Measurements from ENCODE around the gene DCUN1D3.
A peak's percentile ranks its signal among the peaks of the same experiment; 100 is the strongest.
"Not testable (repeated sequence)": the region's sequence is repeated elsewhere in the genome, so short reads cannot be mapped to it uniquely, and the experiment has no call there.

DCUN1D3 gene

DNA sequence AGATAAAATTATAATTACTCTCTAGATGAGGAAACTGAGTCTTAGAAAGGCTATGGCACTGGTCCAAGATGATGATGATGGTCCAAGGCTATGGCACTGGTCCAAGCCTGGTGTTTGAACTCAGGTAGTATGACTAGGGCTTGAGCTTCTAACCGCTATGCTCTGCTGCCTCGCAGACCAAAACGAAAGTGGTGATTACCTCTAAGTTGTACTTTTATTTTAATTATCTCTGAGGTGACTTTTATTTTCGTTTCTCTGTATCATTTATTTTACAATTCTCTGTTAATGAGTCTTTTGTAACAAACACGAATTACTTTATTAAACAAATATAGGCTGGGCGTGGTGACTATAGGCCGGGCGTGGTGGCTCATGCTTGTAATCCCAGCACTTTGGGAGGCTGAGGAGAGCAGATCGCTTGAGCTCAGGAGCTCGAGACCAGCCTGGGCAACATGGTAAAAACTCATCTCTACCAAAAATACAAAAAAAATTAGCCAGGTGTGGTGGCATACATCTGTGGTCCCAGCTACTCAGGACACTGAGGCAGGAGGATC is 88.2 kb downstream of the DCUN1D3 start:
- TF ChIP-seq, protein P1, sequence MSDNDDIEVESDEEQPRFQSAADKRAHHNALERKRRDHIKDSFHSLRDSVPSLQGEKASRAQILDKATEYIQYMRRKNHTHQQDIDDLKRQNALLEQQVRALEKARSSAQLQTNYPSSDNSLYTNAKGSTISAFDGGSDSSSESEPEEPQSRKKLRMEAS (IDR thresholded peaks at IDR 0.05; ENCODE audit: low read depth, low read length) = no peak
- no peak for TF ChIP-seq POLR2A (IDR thresholded peaks at IDR 0.05; ENCODE audit: extremely low read depth, insufficient read length)
- TF ChIP-seq MYC (IDR thresholded peaks at IDR 0.05; ENCODE audit: low read depth, low read length) = no peak
- TF ChIP-seq, protein P2, sequence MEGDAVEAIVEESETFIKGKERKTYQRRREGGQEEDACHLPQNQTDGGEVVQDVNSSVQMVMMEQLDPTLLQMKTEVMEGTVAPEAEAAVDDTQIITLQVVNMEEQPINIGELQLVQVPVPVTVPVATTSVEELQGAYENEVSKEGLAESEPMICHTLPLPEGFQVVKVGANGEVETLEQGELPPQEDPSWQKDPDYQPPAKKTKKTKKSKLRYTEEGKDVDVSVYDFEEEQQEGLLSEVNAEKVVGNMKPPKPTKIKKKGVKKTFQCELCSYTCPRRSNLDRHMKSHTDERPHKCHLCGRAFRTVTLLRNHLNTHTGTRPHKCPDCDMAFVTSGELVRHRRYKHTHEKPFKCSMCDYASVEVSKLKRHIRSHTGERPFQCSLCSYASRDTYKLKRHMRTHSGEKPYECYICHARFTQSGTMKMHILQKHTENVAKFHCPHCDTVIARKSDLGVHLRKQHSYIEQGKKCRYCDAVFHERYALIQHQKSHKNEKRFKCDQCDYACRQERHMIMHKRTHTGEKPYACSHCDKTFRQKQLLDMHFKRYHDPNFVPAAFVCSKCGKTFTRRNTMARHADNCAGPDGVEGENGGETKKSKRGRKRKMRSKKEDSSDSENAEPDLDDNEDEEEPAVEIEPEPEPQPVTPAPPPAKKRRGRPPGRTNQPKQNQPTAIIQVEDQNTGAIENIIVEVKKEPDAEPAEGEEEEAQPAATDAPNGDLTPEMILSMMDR (IDR thresholded peaks at IDR 0.05; ENCODE audit: low read depth, low read length) = no peak
- no peak overlapping the region for H3K4me3 ChIP-seq (ENCODE audit: low read depth, low read length)
- no peak for DNase-seq (ENCODE audit: low read depth)

DNA sequence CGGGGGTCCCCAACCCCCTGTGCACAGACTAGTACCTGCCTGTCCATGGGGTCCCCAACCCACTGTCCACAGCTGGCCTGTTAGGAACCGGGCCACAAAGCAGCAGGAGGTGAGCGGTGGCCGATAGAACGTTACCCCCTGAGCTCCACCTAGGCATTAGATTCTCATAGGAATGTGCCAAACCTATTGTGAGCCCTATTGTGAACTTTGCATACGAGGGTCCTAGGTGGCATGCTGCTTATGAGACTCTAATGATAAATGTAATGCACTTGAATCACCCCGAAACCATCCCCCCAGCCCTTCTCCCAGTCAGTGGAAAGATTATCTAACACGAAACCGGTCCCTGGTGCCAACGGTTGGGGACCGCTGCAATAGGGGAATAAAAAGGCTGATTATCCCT is 92.3 kb downstream of the DCUN1D3 start:
- H3K4me3 ChIP-seq (ENCODE audit: low read depth, low read length) = peak overlapping the region; percentile 80
- no peak for TF ChIP-seq POLR2A (IDR thresholded peaks at IDR 0.05; ENCODE audit: extremely low read depth, insufficient read length)
- TF ChIP-seq MYC (IDR thresholded peaks at IDR 0.05; ENCODE audit: low read depth, low read length) = no peak
- DNase-seq (ENCODE audit: low read depth) = no peak

DNA sequence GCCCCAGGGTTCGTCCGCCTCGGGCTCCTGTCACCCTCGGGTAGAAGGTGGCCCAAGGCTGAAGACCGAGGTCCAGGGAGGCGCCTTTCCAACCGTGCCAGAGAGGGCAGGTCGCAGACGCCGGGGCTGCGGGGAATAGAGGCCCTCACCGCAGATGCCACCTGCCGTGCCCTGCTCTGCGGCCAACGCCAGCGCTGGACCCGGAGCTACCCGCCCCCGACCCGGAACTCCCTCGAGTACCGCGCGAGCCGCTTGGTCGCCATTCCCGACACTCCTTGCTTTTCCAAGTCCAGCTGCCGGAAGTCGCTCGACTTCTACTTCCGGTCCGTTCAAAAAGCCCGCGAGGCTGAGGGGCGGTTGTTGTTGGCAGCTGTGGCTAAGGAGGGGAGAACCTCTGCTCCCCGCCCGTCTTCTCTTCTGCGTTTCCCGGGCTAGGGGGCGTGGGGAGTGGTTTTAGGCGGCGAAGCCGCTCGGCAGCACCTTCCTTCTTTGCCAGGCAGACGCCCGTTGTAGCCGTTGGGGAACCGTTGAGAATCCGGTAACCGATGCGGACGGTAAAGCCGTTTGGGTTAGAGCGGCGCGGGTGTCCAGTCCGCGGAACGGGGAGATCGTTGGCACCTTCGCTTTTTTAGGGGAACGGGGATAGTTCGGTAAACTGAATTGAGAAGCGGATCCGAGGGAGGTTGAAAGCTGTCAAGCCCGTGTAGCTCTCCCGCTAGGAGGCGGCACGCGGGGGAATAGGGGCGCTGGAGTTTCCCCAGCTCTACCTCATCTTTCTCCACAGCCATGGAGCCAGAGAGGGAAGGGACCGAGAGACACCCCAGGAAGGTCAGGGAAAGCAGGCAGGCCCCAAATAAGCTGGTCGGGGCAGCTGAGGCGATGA is 93.7 kb downstream of the DCUN1D3 start, which contains the start of the genes ERI2 and REXO5:
TSS of gene ERI2 (minus strand) at position 305 of the 883 bp plus-strand sequence. CDS start at position 263, 42 bp downstream.
TSS of gene REXO5 (plus strand) at position 360 of the 883 bp plus-strand sequence. CDS start at position 787, 427 bp downstream.
- TF ChIP-seq, protein P2 (IDR thresholded peaks at IDR 0.05; ENCODE audit: low read depth, low read length) = peak; percentile 30
- TF ChIP-seq POLR2A (IDR thresholded peaks at IDR 0.05; ENCODE audit: extremely low read depth, insufficient read length) (peak; percentile 84), MYC (IDR thresholded peaks at IDR 0.05; ENCODE audit: low read depth, low read length) (peak; percentile 84)
- TF ChIP-seq, protein P1 (IDR thresholded peaks at IDR 0.05; ENCODE audit: low read depth, low read length) = peak; percentile 68; the same call in 1 of the 2 replicates
- peak; percentile 97 for DNase-seq (ENCODE audit: low read depth)
- H3K4me3 ChIP-seq (ENCODE audit: low read depth, low read length) = peak within 1 kb of the TSS; percentile 80

DNA sequence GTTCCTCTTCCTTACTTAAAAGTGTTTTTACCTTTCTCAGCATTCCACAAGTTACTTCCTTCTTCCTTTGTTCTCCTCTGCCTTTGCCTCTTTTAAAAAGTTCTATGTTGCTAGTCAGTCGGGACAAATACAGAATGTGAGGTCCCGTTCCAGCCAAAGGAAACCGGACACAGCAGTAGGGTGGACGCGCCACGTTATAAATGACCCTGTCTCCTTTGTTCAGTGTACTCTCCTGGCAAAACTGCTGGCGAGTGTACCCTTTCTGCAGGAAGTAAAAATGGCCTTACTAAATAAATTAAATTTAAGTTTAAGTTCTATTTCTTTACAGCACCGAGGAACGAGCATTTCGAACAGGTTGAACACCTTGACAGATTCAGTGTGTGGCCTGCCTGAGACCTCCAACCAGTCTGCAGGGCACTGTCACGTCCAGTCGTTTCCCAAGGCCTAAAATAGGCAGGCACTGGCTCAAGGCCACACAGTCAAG is 94.4 kb downstream of the DCUN1D3 start:
- DNase-seq (ENCODE audit: low read depth) = not testable (repeated sequence)
- H3K4me3 ChIP-seq (ENCODE audit: low read depth, low read length) = peak overlapping the region; percentile 80
